ENCODE measurements around the gene NXNL1. TPM values are rescaled to one million over a fixed set of nuclear protein-coding genes. Genes with fewer than 3 reads are reported as not detected.

The NXNL1 gene
- total and polyA plus RNA-seq, 9 of the 15 experiments (the other 6 are each of a cell fraction or from before 2014, with no cell fraction given), result not detected

DNA sequence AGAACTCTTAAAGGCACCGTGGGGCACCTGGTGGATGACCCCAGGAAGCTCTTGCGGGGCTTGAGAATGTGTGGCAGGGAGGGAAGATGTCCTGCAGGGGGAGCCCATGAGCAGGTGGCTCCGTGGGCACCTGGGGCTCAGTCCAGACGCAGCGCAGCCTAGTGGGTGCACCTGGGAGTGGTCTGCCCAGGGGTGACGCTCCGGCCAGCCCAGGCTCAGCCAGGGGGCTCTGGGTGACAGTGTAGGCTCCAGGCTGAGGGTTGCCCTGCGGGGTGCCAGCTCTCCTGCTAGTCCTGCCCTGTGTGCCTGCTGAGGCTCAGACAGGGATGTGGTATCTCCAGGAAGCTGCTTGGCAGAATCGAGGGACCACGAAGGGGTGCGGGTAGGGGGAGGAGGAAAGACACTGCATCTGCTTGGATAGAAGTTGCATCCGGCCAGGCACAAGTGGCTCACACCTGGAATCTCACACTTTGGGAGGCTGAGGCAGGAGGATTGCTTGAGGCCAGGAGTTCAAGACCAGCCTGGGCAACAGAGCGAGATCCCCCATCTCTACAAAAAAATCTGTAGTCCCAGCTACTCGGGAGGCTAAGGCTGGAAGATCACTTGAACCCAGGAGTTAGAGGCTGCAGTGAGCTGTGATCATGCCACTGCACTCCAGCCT lies 35.7 kb upstream of the NXNL1 start (continued):
- TF ChIP-seq NR2C2 (CRISPR knock-in tag; IDR thresholded peaks at IDR 0.05), result 0 out of 2 replicates have a peak, but pooled peaks have one; percentile 61
- TF ChIP-seq NR2C2 (tag; IDR thresholded peaks at IDR 0.05), result no peak
- no peak for TF ChIP-seq ZNF354B (CRISPR knock-in tag; IDR thresholded peaks at IDR 0.05)
- TF ChIP-seq, protein P1, sequence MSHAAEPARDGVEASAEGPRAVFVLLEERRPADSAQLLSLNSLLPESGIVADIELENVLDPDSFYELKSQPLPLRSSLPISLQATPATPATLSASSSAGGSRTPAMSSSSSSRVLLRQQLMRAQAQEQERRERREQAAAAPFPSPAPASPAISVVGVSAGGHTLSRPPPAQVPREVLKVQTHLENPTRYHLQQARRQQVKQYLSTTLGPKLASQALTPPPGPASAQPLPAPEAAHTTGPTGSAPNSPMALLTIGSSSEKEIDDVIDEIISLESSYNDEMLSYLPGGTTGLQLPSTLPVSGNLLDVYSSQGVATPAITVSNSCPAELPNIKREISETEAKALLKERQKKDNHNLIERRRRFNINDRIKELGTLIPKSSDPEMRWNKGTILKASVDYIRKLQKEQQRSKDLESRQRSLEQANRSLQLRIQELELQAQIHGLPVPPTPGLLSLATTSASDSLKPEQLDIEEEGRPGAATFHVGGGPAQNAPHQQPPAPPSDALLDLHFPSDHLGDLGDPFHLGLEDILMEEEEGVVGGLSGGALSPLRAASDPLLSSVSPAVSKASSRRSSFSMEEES (CRISPR knock-in tag; IDR thresholded peaks at IDR 0.05), result no peak
- TF ChIP-seq HDAC8 (tag; IDR thresholded peaks at IDR 0.05), result no peak
- TF ChIP-seq, protein P2, sequence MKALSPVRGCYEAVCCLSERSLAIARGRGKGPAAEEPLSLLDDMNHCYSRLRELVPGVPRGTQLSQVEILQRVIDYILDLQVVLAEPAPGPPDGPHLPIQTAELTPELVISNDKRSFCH (CRISPR knock-in tag; IDR thresholded peaks at IDR 0.05), result no peak
- TF ChIP-seq, protein P2 (tag; IDR thresholded peaks at IDR 0.05), result no peak
- peak; percentile 35; the same call in 1 of the 2 replicates for TF ChIP-seq ZFX (CRISPR knock-in tag; IDR thresholded peaks at IDR 0.05)
- no peak for TF ChIP-seq ZNF274 (IDR thresholded peaks at IDR 0.05; ENCODE audit: borderline replicate concordance, low read depth, low read length)
- TF ChIP-seq ATF7 (IDR thresholded peaks at IDR 0.05), result peak; percentile 53; the same call in 1 of the 2 replicates
- TF ChIP-seq HDAC2 (IDR thresholded peaks at IDR 0.05), result no peak
- peak; percentile 79 for TF ChIP-seq MYNN (IDR thresholded peaks at IDR 0.05)
- no peak for TF ChIP-seq MYNN (CRISPR knock-in tag; IDR thresholded peaks at IDR 0.05)
- TF ChIP-seq ZNF263 (CRISPR knock-in tag; IDR thresholded peaks at IDR 0.05; ENCODE audit: borderline replicate concordance), result peak; percentile 33; the same call in 1 of the 2 replicates
- TF ChIP-seq, protein P3, sequence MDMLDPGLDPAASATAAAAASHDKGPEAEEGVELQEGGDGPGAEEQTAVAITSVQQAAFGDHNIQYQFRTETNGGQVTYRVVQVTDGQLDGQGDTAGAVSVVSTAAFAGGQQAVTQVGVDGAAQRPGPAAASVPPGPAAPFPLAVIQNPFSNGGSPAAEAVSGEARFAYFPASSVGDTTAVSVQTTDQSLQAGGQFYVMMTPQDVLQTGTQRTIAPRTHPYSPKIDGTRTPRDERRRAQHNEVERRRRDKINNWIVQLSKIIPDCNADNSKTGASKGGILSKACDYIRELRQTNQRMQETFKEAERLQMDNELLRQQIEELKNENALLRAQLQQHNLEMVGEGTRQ (CRISPR knock-in tag; IDR thresholded peaks at IDR 0.05), result no peak
- TF ChIP-seq, protein P4, sequence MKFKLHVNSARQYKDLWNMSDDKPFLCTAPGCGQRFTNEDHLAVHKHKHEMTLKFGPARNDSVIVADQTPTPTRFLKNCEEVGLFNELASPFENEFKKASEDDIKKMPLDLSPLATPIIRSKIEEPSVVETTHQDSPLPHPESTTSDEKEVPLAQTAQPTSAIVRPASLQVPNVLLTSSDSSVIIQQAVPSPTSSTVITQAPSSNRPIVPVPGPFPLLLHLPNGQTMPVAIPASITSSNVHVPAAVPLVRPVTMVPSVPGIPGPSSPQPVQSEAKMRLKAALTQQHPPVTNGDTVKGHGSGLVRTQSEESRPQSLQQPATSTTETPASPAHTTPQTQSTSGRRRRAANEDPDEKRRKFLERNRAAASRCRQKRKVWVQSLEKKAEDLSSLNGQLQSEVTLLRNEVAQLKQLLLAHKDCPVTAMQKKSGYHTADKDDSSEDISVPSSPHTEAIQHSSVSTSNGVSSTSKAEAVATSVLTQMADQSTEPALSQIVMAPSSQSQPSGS (CRISPR knock-in tag; IDR thresholded peaks at IDR 0.05), result no peak
- no peak for TF ChIP-seq MEIS2 (IDR thresholded peaks at IDR 0.05; ENCODE audit: partially characterized antibody)
- no peak for TF ChIP-seq CHCHD3 (CRISPR knock-in tag; IDR thresholded peaks at IDR 0.05)
- no peak for TF ChIP-seq ZEB2 (IDR thresholded peaks at IDR 0.05)
- peak; percentile 71; the same call in 1 of the 2 replicates for TF ChIP-seq CTBP1 (IDR thresholded peaks at IDR 0.05; ENCODE audit: borderline replicate concordance)
- TF ChIP-seq TEAD4 (IDR thresholded peaks at IDR 0.05; ENCODE audit: low read length), result 0 out of 2 replicates have a peak, but pooled peaks have one; percentile 24
- no peak for TF ChIP-seq TEAD4 (CRISPR knock-in tag; IDR thresholded peaks at IDR 0.05; ENCODE audit: borderline replicate concordance)
- TF ChIP-seq POU5F1 (IDR thresholded peaks at IDR 0.05; ENCODE audit: borderline replicate concordance, low read depth, low read length, partially characterized antibody), result no peak
- TF ChIP-seq RFX7 (CRISPR knock-in tag; IDR thresholded peaks at IDR 0.05), result no peak
- no peak for TF ChIP-seq ZNF77 (CRISPR knock-in tag; IDR thresholded peaks at IDR 0.05)
- TF ChIP-seq GABPB1 (CRISPR knock-in tag; IDR thresholded peaks at IDR 0.05), result 0 out of 2 replicates have a peak, but pooled peaks have one; percentile 40
